Measurements from ENCODE around the gene UBE2E3.
"Not testable (repeated sequence)": the region's sequence is repeated elsewhere in the genome, so short reads cannot be mapped to it uniquely, and the experiment has no call there.

Gene UBE2E3

DNA sequence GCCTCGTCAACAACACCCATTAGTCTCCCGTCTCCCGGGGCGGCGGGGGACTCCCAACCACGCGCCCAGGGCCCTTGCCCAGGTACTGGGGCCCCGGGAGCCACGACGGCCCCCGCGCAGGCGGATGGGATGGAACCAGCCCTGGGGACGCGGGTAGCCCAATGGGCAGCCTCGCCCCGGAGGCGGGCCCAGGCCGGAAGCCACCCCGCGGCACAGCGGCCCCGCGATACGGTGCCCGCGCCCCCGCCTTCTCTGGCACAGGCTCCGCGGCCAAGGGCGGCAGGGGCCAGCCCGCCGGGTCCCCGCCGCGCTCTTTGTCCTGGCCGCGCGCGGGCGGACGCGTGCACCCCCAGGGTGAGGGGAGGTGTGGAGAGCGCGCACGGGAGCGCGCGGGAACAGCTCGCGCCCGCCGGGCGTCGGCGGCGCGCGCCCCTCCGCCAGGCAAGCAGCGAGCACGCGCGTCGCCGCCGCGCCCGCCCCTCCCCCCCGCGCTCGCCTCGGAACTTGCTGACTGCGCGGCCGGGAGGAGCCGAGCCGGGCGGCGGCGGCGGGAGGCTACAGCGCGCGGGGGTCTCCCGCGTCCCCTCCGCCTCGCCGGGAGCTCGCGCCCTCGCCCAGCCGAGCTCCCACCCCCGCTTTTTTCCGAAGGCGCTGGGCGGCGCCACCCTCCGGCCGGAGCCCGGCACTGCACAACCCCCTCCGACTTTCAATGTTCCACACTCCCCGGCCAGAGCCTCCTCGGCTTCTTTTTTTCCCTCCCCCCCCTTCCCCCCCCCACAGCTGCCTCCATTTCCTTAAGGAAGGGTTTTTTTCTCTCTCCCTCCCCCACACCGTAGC, at the start of gene UBE2E3:
Gene UBE2E3 (plus strand): TSS at position 500 of the 837 bp plus-strand sequence. CDS start 1,438 bp downstream, outside the sequence.
- peak; percentile 82 for DNase-seq

DNA sequence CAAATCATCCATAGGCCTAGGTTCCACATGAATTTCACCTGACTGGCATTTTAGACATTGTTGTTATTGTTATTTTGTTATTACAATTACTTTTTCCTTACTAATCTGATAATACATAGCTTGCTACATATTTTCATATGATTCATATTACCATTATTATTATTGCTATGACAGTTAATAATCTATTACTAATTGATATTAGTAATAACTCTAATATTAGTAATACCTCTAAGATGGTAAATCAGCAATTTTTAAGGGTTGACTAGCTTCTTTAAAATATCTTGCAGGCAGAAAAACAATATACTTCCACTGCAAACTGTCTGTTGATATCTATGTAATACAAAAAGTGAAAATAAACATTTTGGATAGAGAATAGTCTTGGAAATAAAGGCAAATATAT, 48.6 kb upstream of the UBE2E3 start:
- DNase-seq: no peak

DNA sequence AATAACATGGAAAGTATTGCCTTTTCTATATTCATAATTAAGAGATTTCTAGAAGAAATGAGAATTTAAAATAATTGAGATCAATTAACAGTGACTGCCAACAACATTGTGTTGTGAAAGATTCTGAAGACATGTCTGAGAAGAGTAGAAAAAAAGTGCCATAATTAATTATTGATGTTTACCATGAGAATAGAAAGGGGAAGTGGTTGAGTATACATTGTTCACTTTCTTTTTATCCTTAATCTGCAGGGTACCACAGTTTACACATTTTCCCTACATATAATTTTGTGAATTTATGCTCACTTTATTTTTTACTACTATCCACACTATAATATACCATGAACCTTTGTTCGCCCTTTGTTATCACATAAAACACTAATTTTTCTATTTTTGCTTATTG, 47.1 kb upstream of the UBE2E3 start:
- DNase-seq: no peak

DNA sequence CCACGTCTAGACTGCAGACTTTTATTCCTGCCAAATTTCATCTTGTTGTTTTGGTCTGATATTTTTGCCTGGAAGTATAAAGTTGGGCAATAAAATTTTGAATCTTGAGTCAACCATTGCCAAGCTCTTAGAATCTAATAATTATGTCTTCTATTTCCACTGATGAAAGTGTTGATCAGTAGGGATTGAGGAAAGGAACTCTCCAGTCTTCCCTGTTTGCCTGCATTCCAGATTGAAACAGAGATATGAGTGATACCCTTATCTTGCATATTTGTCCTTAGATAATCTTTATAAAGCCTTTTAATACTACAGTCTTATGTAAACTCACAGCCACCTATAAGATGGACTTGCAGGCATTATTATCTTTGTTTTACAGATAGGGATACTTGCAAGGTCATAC, 45.5 kb upstream of the UBE2E3 start:
- DNase-seq: no peak

DNA sequence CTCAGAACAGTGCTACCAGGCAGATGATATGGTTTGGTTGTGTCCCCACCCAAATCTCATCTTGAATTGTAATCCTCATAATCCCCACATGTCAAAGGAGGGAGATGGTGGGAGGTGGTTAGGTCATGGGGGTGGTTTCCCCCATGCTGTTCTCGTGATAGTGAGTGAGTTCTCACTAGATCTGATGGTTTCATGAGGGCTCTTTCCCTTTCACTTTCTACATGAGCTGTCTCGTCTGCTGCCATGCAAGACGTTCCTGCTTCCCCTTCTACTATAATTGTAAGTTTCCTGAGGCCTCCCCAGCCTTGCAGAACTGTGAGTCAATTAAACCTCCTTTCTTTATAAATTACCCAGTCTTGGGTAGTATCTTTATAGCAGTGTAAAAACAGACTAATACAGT, 42.9 kb upstream of the UBE2E3 start:
- not testable (repeated sequence) for DNase-seq

DNA sequence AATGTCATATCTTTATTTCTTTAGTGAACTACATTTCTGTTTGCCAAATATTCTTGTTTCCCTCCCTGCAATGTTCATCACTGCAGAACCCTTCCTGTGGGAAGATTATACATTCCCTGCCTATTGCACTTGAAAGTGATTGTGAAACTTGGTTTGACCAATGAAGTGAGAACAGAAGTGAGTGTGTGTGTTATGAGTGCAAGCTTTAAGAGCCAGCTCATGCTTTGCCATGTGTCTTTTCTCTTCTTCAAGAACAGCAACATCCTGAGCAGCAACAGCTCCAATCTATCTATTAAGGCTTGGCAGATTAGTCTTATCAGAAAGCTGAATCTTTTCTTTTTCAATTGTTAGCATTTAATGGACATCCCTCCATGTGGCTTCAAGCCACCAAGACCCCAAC, 42.0 kb upstream of the UBE2E3 start:
- no peak for DNase-seq

DNA sequence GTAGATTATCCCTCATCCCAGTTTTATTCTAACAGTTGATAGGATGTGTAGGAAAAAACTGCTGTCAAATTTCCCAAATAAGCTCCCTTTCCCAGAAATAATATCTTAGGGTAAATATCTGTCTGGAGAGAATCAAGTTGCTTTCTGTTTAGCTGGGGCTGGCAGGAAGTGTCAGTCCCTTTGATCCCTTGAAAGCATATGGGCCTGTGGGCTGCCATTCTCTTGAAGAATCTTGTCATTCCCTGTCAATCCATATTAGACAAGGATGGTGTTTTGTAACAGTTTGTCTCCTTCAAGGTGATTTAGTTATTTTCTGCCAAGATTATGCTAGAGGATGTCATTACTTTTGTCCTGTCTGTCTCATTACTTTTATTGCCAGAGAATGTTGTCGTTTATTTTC, 37.1 kb upstream of the UBE2E3 start:
- DNase-seq: no peak

DNA sequence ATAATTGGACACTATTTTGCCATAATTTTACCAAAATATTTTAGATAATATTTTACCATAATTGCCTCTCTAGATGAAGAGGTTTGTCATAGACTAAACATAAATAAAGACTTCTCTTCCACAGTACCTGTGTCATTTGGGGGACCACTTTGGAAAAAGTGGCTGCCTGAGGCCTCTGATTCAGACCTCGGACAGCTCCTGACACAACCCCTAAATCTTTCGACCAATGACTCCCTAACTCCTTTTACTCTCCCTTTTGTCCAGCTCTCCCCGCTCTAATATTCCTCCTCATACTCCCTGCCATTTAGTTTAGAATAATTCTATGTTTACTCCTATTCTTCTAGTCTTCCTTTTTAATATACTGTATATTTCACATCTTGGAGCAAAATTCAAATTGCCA, 36.0 kb upstream of the UBE2E3 start:
- DNase-seq: no peak

DNA sequence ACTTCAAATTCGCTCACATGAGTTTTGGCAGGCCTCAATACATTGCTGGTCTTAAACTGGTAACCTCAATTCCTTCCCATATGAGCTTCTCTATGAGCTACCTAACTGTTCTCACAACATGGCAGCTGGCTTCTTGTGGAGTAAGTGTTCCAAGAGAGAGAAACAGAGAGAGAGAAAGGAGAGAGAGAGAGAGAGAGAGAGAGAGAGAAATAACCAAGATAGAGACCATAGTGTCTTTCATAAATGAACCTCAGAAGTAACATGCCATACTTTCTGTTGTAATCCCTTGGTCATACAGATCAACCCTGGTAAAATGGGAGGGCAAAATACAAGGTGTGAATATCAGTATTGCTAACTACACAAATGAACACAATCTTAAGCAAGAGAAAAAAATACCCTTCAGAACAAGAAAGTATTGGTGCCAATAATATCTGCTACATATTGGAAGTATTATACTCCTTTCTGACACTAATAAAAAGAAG, 33.2 kb upstream of the UBE2E3 start:
- no peak for DNase-seq

DNA sequence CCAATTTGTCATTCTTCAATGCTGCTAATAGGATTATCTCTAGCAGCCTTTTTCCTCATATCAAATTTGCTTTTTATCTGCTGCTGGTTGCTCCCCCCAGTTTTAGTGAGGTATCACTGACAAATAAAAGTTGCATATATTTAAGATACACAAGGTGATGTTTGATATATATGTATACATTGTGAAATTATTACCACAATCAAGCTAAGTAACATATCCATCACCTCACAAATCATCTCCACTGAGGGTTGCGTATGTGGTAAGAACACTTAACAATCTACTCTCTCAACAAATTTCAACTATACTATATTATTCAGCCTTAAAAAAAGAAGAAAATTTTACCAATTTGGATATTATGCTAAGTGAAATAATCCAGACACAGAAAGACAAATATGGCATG, 30.5 kb upstream of the UBE2E3 start:
- no peak for DNase-seq

DNA sequence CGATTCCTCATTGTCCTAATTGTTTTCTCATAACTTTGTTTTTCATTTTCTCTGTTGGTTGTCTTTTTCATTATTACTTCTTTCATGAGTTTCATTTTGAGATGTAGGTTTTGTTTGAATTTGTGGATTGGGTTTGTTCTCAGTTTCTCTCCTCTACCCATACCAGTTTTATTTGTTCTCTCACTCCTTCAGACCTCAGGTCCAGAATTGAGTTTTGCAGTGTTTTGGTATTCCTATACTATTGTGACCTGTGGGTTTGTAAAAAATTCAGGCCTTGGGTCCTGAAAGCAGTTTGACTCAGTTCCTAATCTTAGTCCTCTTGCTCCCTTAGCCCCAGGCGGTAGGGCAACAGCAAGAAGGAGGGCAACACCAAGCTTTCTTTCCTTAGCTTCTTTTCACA, 28.3 kb upstream of the UBE2E3 start:
- DNase-seq: no peak

DNA sequence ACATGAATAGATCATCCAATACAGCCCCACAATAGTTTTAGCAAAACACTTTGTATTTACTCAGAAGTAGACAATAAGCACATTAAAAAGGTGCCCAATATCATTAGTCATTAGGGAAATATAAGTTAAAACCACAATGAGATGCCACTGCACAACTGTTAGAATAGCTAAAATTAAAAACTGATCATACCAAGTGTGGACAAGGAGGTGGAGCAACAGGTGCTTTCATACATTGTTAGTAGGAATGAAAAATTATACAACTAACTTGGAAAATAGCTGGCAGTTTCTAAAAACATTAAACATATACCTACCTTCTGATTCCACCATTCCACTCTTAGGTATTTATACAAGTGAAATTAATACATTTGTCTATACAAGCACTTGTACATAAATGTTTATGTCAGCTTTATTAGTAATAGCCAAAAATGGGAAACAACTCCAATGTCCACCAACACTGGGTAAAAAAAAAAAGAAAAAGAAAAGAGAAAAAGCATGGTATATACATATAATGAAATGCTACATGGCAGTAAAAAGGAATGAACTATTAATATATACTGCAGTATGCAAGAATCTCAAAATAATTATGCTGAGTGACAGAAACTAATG, 27.6 kb upstream of the UBE2E3 start:
- DNase-seq: no peak

DNA sequence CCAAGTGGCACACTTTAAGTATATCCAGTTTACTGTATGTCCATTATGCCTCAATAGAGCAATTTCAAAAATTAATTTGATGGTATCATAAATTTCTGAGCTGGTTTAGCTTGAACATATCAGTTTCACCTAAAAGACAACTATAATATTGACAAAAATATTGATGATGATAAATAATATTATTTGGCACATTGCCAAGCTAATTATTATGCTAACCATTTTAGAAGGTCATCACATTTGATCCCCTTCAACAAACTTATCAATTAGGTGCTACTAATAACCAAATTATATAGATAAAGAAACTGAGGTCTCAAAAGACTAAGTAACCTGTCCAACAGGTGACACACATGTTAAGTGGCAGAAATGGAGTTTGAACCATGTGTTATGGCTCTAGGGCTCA, 26.9 kb upstream of the UBE2E3 start:
- DNase-seq: no peak

DNA sequence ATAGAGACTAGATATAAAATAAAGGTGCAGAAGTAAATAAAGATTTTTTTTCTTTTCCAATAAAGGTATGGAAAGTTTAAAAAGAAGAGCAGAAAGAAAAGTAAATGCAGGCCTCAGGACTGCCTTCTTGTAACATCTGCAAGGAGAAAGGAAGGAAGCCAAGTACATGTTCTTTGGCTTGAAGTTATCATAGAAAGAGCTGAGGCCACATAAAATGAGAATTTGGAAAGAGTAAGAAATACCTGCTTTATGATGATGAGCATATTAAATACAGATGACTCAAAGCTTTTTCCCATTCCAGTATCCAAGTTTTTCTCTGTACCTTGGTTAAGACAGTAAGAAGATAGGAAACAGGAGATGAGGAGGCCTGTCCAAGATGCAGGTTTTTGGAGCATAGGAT, 25.3 kb upstream of the UBE2E3 start:
- DNase-seq: no peak

DNA sequence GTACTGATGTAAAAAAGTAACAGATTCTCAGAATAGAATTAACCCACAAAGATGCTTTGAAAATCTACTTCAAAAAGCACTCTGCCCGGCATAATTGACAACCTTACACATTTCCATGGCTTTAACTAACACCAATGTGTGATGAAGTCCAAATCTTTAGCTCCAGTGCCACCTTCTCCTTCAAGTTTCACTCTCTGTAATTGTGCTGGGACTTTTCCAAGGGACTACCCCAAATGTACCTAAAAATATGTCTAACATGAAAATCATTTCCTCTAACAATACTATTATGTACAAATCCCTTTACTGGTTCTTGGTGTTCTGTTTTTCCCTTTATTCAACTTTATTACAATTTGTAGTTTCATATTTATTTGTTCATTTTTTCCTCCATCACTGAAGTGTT, 20.6 kb upstream of the UBE2E3 start:
- no peak for DNase-seq

DNA sequence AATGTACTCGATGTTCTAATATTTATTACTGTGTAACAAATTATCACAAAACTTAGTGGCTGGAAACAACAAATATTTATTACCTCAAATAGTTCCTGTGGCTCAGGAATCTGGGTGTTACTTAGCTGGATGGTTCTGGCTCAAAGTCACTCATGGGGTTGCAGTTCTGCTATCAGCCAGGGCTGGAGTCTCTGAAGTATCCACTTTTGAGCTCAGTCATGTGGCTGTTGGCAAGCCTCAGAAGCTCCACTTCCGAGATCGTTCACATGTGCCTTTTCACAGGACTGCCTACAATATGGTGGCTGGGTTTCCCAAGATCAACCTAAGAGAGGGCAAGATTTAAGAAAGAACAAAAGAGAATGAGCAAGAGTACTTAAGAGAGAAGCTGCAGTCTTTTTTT, 19.4 kb upstream of the UBE2E3 start:
- DNase-seq: no peak

DNA sequence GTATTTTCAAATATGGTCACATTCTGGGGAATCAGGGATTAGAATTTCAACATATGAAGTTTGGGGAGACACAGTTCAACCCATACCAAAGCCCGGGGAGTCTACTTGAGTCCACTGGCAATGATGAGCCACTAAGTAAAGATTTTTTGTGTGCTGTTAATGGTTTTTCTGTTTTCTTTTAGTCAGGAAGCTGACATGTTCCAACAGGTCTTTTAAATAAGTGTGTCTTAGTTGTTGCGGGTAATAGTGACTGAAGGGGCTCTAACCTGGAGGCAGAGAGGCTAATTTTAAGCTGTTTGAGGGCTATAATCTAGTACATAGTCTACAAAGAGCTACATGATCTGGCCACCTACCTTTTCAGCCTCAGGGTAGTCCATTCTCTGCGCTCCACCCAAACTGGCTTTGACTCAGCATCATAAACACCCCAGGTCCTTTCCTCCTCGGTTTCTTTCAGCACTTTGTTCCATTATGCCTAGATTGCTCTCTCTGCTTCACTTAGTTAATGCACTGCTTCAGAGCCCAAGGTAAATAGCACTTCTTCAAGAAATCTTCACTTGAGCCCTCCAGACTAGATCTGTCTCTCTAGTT, 17.6 kb upstream of the UBE2E3 start:
- DNase-seq: no peak

DNA sequence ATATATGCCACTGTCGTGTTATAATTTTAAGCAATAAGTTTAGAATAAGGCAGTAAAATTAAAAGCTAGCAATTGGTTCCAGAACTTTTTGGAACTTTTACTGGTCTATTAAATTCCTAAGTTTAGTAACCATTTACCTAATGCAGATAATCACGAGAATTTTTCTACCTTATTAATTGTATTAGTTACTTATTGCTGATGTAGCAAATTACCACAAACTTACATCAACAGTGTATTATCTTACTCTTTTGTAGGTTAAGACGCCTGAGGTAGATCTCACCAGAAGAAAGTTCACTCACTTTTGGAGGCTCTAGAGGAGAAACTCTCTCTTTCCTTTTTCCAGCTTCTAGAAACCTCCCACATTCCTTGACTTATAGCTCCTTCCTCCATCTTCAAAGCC, 14.0 kb upstream of the UBE2E3 start:
- no peak for DNase-seq

DNA sequence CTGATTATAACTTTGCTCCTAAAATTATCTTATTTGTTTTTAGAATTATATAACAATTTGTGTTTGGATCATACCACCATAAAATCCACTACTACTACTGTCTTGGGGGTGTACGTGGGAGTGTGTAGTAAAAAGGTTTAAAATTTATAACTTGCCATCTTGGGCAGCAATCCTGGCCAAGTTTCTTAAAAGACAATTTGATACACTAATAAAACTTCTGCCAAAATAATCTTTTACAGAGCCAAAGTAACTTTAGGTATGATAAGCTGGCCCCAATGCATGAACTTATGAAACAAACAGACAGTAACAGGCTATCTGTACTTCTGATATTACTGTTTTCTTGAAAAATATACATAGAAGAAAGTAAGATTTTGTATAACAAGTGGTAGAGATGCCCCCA, 11.3 kb upstream of the UBE2E3 start:
- no peak for DNase-seq

DNA sequence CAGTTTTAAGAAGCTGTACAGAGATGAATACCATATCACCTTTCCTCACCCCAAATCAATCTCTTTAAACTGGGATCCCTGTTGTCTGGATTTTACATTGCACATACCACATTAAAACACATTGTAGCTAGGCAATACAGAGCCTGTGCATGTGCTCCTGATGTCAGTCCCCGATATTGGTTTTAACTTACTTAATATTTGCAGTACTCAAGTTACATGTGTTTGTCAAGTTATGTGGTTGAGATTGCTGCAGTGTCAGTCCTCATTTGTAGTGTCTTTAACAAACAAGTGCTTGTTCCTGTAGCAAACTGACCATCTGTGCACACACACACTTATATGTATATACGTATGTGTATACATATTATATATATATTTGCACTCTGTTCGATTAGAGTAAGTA, 10.4 kb upstream of the UBE2E3 start:
- DNase-seq: peak; percentile 43

DNA sequence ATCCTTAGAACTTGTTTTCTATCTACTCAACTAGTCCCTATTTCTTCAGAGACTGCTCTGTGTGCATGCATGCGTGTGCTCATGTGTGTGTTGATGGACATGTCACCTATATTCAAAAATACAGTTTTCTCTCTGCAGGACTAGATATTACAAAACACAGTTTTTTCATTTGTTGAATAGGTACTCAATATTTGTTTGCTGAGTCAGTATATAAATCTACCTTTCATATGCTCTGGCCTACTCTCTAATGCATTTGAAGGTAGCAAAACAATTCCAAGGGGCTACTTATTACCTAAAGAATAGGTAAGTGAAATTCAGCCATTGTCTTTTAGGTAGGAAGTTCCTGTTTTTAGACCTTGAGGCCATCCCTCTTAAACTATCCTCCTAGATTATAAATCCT, 8.6 kb upstream of the UBE2E3 start:
- DNase-seq: no peak

DNA sequence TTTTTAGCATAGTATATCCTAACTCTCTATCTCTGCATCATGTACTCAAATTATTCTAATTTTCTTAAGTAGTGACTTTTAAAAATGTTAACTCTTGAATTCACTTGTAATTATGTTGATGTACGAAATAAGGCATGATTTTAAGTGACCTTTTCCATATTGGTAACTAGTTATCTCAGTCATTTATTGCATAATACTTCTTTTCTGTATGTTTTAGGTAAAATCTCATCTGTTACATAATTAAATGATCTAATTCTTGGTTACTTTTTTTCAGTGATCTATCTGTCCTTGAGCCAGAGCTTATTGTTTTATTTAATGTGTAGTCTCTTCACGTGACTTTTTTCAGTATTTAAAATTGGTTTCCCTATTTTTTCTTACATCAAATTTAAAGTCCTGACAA, 4.8 kb upstream of the UBE2E3 start:
- no peak for DNase-seq

DNA sequence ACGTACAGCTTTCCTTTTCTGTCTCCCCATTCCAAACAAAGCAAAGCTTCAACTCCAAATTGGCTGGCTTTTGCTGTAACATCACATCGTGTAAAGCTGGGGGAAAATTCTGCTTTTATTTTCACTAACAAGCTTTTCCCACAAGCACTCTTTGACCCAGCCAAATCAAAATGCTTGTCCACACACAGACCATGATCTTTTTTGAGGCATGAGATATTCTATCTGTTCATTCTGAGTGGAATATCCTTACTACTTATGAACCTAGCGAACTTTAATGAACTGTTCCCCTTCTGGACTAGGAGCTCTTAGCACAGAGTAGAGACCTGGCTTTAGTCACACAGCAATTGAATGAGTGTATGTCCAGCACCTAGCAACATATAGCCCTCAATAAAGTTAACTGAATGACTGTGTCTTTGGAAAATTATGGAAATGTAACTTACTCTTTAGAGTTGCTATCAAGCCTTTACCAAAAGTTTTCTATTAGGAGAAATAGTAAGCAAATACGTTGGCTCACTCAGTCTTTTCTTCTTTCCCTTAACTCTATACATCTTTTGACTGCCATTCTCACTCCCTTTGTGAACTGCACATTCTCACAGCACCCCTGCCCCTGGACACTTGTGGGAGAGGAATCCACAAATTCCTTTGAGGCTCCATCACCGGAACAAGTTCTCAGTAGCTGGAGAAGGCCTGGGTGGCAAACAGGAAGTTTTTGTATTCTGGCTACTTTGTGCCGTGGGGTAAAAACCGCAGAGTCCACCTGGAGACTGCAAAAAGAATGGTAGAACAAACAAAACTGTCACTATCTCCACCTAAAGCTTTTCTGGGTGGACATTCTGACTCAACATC, 1.3 kb upstream of the UBE2E3 start:
- DNase-seq: no peak
